H1 (cell line): ENCODE results near the gene CGB5. TPM values are rescaled to one million over a fixed set of nuclear protein-coding genes. Genes with fewer than 3 reads are reported as not detected.

Experiments
- CHD1 ChIP-seq: IDR thresholded peaks from 2 replicates; pipeline ENCODE4 v1.6.1; 2012; ENCODE audit warnings: low read depth, low read length, improper control_type of control experiment
- SP1 ChIP-seq: IDR thresholded peaks from 2 replicates; pipeline ENCODE4 v1.6.1; 2011; ENCODE audit warnings: low read depth, low read length
- polyA plus RNA-seq, 7 experiments: library from polyadenylated mRNA; depleted of rRNA in 3 of 7; stranded (reverse) in 5 of 7; unstranded in 2 of 7; fragments of >200 nt in 5 of 7; fragments of 200-250 nt in 2 of 7; gene quantifications; 1 replicate in 5 of 7; 2 replicates in 1 of 7; 4 replicates in 1 of 7; pipeline versions ENCODE4 v1.2.1 to v1.2.3, GENCODE V29; 2011 to 2013; ENCODE audit warnings: missing spikeins in 2 of 7, mixed read lengths in 2 of 7
- total RNA-seq: library from RNA; stranded (reverse); fragmentation: NEBNext Ultra II Directional; extraction: Animal tissue kit (Norgen Biotek cat#: 25700); gene quantifications from 2 replicates; pipeline ENCODE4 v1.2.1, GENCODE V29; 2021
- TF ChIP-seq, protein P1 (sequence below): IDR thresholded peaks from 2 replicates; pipeline ENCODE4 v1.6.1; 2011; ENCODE audit warnings: low read length, improper control_type of control experiment
- TF ChIP-seq, protein P2 (sequence below), 3 experiments: IDR thresholded peaks; 1 replicate in 2 of 3; 2 replicates in 1 of 3; pipeline versions ENCODE4 v1.5.1 to v1.6.1; 2011; ENCODE audit warnings: low read length in 3 of 3, mild to moderate bottlenecking in 3 of 3, inconsistent platforms in 2 of 3, low read depth in 1 of 3, moderate library complexity in 1 of 3; ENCODE audit not compliant: insufficient read depth in 1 of 3; ENCODE audit errors: control extremely low read depth in 1 of 3

The CGB5 gene
- total and polyA plus RNA-seq, 2 of the 8 experiments (the other 6 are each of a cell fraction or from before 2014, with no cell fraction given), result 0.63 to 0.68 TPM

DNA sequence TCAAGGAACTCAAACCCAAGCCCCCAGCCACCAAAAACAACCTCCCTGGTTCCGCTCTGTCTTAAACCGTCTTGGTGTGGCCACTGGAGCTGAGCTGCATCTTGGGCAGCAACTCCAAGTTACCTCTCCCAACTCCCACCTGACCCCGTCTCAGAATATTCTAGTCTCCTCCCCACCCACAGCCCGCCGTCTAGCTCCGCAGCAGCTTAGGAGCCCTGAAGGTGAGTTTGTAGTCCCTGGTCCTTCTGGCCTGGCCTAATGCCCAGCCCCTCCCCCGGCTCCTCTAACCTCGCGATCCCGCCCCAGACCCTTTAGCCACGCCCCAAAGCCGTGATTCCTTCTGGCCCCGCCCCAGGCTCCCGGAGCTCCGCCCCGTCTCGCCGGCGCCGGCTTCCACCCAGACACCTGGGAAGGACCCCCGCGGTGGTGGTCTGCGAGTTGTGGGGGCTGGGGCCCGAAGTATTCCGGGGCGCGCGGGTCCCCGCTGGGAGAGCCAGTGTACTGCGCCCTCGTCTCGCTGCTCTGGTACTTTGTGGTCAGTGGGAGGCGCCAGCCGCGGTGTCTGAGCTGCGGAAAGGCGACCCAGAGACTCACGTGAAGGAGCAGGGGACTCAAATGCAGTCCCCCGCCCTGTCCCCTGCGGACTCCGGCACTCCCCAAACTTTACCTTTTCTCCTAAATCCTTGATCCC lies 24.3 kb upstream of the CGB5 start (continued):
- TF ChIP-seq, protein P1, sequence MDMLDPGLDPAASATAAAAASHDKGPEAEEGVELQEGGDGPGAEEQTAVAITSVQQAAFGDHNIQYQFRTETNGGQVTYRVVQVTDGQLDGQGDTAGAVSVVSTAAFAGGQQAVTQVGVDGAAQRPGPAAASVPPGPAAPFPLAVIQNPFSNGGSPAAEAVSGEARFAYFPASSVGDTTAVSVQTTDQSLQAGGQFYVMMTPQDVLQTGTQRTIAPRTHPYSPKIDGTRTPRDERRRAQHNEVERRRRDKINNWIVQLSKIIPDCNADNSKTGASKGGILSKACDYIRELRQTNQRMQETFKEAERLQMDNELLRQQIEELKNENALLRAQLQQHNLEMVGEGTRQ, result no peak
- TF ChIP-seq SP1 (no peak), CHD1 (no peak)
- TF ChIP-seq, protein P2, sequence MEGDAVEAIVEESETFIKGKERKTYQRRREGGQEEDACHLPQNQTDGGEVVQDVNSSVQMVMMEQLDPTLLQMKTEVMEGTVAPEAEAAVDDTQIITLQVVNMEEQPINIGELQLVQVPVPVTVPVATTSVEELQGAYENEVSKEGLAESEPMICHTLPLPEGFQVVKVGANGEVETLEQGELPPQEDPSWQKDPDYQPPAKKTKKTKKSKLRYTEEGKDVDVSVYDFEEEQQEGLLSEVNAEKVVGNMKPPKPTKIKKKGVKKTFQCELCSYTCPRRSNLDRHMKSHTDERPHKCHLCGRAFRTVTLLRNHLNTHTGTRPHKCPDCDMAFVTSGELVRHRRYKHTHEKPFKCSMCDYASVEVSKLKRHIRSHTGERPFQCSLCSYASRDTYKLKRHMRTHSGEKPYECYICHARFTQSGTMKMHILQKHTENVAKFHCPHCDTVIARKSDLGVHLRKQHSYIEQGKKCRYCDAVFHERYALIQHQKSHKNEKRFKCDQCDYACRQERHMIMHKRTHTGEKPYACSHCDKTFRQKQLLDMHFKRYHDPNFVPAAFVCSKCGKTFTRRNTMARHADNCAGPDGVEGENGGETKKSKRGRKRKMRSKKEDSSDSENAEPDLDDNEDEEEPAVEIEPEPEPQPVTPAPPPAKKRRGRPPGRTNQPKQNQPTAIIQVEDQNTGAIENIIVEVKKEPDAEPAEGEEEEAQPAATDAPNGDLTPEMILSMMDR (IDR thresholded peaks at IDR 0.05; ENCODE audit: control extremely low read depth in 1 of 3, insufficient read depth in 1 of 3, low read depth in 1 of 3, low read length in 3 of 3), result peak; percentile 58 to 95 (median 64)
- TF ChIP-seq, all 59 proteins: peak for 6
